CD14-positive monocyte (primary cell): ENCODE measurements around the gene PAQR9. TPM values are rescaled to one million over a fixed set of nuclear protein-coding genes. Genes with fewer than 3 reads are reported as not detected.

ENCODE experiments used
- DNase-seq, 3 donors: peaks; one replicate each; pipeline ENCODE4 v3.0.0-alpha.2; 2011 to 2022
- H2AFZ ChIP-seq: 2 replicates; pipeline ENCODE4 v1.6.0; 2012; ENCODE audit warnings: mild to moderate bottlenecking, low read depth, low read length, inconsistent platforms; ENCODE audit not compliant: insufficient read depth, poor library complexity, severe bottlenecking
- H3K27ac ChIP-seq, 2 donors: 1 replicate in 1 of 2; 2 replicates in 1 of 2; pipeline ENCODE4 v1.5.1; 2012 to 2013; ENCODE audit warnings: low read length in 2 of 2, control low read depth in 1 of 2, inconsistent platforms in 1 of 2, low read depth in 1 of 2, mild to moderate bottlenecking in 1 of 2
- H3K27me3 ChIP-seq, 2 donors: one replicate each; pipeline versions ENCODE4 v1.6.0 to v1.6.1; 2011 to 2013; ENCODE audit warnings: low read length in 2 of 2; ENCODE audit not compliant: control insufficient read depth in 2 of 2, insufficient read depth in 2 of 2
- H3K36me3 ChIP-seq, 2 donors: replicated peaks in 1 of 2; 1 replicate in 1 of 2; 2 replicates in 1 of 2; pipeline versions ENCODE4 v1.5.1 to v1.6.1; 2012 to 2013; ENCODE audit warnings: low read length in 2 of 2, control low read depth in 1 of 2, inconsistent platforms in 1 of 2, mild to moderate bottlenecking in 1 of 2; ENCODE audit not compliant: insufficient read depth in 2 of 2, control insufficient read depth in 1 of 2
- H3K4me1 ChIP-seq, 2 donors: 1 replicate in 1 of 2; 2 replicates in 1 of 2; pipeline versions ENCODE4 v1.5.1 to v1.6.1; 2012 to 2013; ENCODE audit warnings: low read length in 2 of 2, control low read depth in 1 of 2, inconsistent platforms in 1 of 2, mild to moderate bottlenecking in 1 of 2, moderate library complexity in 1 of 2; ENCODE audit not compliant: insufficient read depth in 2 of 2, control insufficient read depth in 1 of 2
- H3K4me2 ChIP-seq: replicated peaks from 2 replicates; pipeline ENCODE3; 2012; ENCODE audit warnings: low read length, moderate library complexity, mild to moderate bottlenecking; ENCODE audit not compliant: poor library complexity, severe bottlenecking; ENCODE audit errors: extremely low read depth
- H3K4me3 ChIP-seq, 3 experiments: fragments of 200-600 bp in 1 of 3; sonication (generic) in 1 of 3; replicated peaks in 1 of 3; 1 replicate in 2 of 3; 2 replicates in 1 of 3; pipeline ENCODE4 v1.5.1; 2011 to 2013; ENCODE audit warnings: low read length in 3 of 3, mild to moderate bottlenecking in 3 of 3, control low read depth in 2 of 3, low read depth in 2 of 3, inconsistent platforms in 1 of 3, moderate library complexity in 1 of 3
- H3K79me2 ChIP-seq: 2 replicates; pipeline ENCODE4 v1.6.0; 2012; ENCODE audit warnings: mild to moderate bottlenecking, control low read depth, inconsistent platforms, low read length, moderate library complexity; ENCODE audit not compliant: insufficient read depth
- H3K9ac ChIP-seq: 2 replicates; pipeline ENCODE4 v1.6.0; 2017; ENCODE audit warnings: low read length, mild to moderate bottlenecking; ENCODE audit not compliant: insufficient read depth, poor library complexity, severe bottlenecking
- H3K9me3 ChIP-seq, 2 donors: replicated peaks in 1 of 2; 1 replicate in 1 of 2; 2 replicates in 1 of 2; pipeline versions ENCODE4 v1.5.1 to v1.6.1; 2012 to 2013; ENCODE audit warnings: low read length in 2 of 2, control low read depth in 1 of 2; ENCODE audit not compliant: control insufficient read depth in 1 of 2, insufficient read depth in 1 of 2
- H4K20me1 ChIP-seq: 2 replicates; pipeline ENCODE4 v1.6.0; 2012; ENCODE audit warnings: mild to moderate bottlenecking, low read length, control low read depth, moderate library complexity; ENCODE audit not compliant: insufficient read depth
- H3K27ac Mint-ChIP-seq, 7 donors: one replicate each; pipeline ENCODE4 v1.8.0; 2020; ENCODE audit warnings: mild to moderate bottlenecking in 7 of 7, mixed read lengths in 7 of 7, moderate library complexity in 6 of 7, inconsistent platforms in 2 of 7
- H3K27me3 Mint-ChIP-seq, 3 donors: one replicate each; pipeline ENCODE4 v1.8.0; 2021 to 2022; ENCODE audit warnings: low read depth in 3 of 3, mild to moderate bottlenecking in 3 of 3, mixed read lengths in 3 of 3, moderate library complexity in 3 of 3, inconsistent platforms in 1 of 3
- H3K36me3 Mint-ChIP-seq, 2 donors: one replicate each; pipeline ENCODE4 v1.8.0; 2020; ENCODE audit warnings: mixed read lengths in 2 of 2, inconsistent platforms in 1 of 2, mild to moderate bottlenecking in 1 of 2
- H3K4me1 Mint-ChIP-seq: one replicate; pipeline ENCODE4 v1.8.0; 2020; ENCODE audit warnings: mild to moderate bottlenecking, mixed read lengths
- H3K4me3 Mint-ChIP-seq, 2 donors: one replicate each; pipeline ENCODE4 v1.8.0; 2020; ENCODE audit warnings: mild to moderate bottlenecking in 2 of 2, mixed read lengths in 2 of 2, moderate library complexity in 1 of 2
- H3K9me3 Mint-ChIP-seq, 7 donors: one replicate each; pipeline ENCODE4 v1.8.0; 2020 to 2022; ENCODE audit warnings: mixed read lengths in 7 of 7, mild to moderate bottlenecking in 6 of 7, moderate library complexity in 6 of 7, inconsistent platforms in 2 of 7
- WGBS: methylation state at CpG from one replicate; pipeline ENCODE4 v1.1.5; 2013; ENCODE audit warnings: missing lambda C conversion rate; ENCODE audit not compliant: insufficient coverage; 5-methylcytosine and 5-hydroxymethylcytosine counted together
- intact Hi-C, 2 donors: fragments of 100-400 bp; cut with micrococcal nuclease; formaldehyde crosslinking; loops; one replicate each; pipeline versions ENCODE4 v1.15.0 to v1.15.1; 2023
- polyA plus RNA-seq, 3 donors: library from polyadenylated mRNA; depleted of rRNA in 1 of 3; unstranded in 2 of 3; stranded (reverse) in 1 of 3; fragments of 300-500 nt in 2 of 3; fragments of >200 nt in 1 of 3; fragmentation: Illumina TruSeq in 2 of 3; gene quantifications; 1 replicate in 2 of 3; 2 replicates in 1 of 3; pipeline ENCODE4 v1.2.3, GENCODE V29; 2012 to 2021
- TF ChIP-seq, protein P1 (sequence below): fragments of 200-600 bp; IDR thresholded peaks from one replicate; pipeline ENCODE4 v1.8.0; 2022; ENCODE audit warnings: antibody characterized with exemption, mild to moderate bottlenecking

PAQR9 gene
- polyA plus RNA-seq, 3 donors = not detected

GRCh38 chr3:142984255-142984654 is 20.8 kb upstream of the PAQR9 start:
- H3K4me1 ChIP-seq = no peaks in the 10 kb centered on the region
- H3K36me3 ChIP-seq = no peaks in the 10 kb centered on the region
- DNase-seq = no peak
- H3K4me2 ChIP-seq = no peak overlapping the region
- no peaks in the 10 kb centered on the region for H3K79me2 ChIP-seq
- no peaks in the 10 kb centered on the region for H3K9me3 ChIP-seq
- no peak overlapping the region for H3K4me3 ChIP-seq
- no peak overlapping the region for H3K27ac Mint-ChIP-seq
- no peak overlapping the region for H3K9ac ChIP-seq
- H3K9me3 Mint-ChIP-seq = peaks cover 0 to 1% (median 0%) of the 10 kb centered on the region in 7 donors
- 100% methylated on average over 3 of the region's 3 CpGs for WGBS
- no peak overlapping the region for H3K4me3 Mint-ChIP-seq
- peaks cover 8% of the 10 kb centered on the region for H3K4me1 Mint-ChIP-seq
- TF ChIP-seq, protein P1, sequence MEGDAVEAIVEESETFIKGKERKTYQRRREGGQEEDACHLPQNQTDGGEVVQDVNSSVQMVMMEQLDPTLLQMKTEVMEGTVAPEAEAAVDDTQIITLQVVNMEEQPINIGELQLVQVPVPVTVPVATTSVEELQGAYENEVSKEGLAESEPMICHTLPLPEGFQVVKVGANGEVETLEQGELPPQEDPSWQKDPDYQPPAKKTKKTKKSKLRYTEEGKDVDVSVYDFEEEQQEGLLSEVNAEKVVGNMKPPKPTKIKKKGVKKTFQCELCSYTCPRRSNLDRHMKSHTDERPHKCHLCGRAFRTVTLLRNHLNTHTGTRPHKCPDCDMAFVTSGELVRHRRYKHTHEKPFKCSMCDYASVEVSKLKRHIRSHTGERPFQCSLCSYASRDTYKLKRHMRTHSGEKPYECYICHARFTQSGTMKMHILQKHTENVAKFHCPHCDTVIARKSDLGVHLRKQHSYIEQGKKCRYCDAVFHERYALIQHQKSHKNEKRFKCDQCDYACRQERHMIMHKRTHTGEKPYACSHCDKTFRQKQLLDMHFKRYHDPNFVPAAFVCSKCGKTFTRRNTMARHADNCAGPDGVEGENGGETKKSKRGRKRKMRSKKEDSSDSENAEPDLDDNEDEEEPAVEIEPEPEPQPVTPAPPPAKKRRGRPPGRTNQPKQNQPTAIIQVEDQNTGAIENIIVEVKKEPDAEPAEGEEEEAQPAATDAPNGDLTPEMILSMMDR = no peak
- no peak overlapping the region for H3K27ac ChIP-seq
- no peaks in the 10 kb centered on the region for H3K27me3 ChIP-seq
- intact Hi-C loops = no loop called here
- H3K27me3 Mint-ChIP-seq = peaks cover 0 to 2% (median 0%) of the 10 kb centered on the region in 3 donors
- H4K20me1 ChIP-seq = no peaks in the 10 kb centered on the region
- no peak overlapping the region for H2AFZ ChIP-seq
- H3K36me3 Mint-ChIP-seq = no peaks in the 10 kb centered on the region

DNA sequence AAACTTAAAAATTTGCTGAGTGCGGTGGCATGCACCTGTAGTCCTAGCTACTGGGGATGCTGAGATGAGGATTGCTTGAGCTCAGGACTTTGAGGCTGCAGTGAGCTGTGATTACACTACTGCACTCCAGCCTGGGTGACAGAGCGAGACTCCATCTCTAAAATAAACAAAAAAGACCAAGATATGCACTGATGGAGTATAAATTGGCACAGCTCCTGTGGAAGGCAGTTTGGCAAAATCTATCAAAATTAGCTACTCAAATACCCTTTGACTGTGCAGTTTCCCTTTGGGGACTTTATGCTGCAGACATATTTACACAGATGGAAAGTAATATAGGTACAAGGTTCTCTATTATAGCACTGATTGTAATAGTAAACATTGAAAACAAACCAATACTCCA is 19.8 kb upstream of the PAQR9 start:
- no peaks in the 10 kb centered on the region for H3K27me3 ChIP-seq
- Mint-ChIP-seq H3K27ac (no peak overlapping the region), H3K4me1 (peaks cover 8% of the 10 kb centered on the region), H3K36me3 (no peaks in the 10 kb centered on the region), H3K9me3 (peaks cover 0 to 1% (median 0%) of the 10 kb centered on the region in 7 donors), H3K4me3 (no peak overlapping the region), H3K27me3 (peaks cover 0 to 2% (median 0%) of the 10 kb centered on the region in 3 donors)
- H3K36me3 ChIP-seq = no peaks in the 10 kb centered on the region
- H3K4me2 ChIP-seq = no peak overlapping the region
- no peaks in the 10 kb centered on the region for H3K4me1 ChIP-seq
- H3K9me3 ChIP-seq = no peaks in the 10 kb centered on the region
- TF ChIP-seq, protein P1 = no peak
- intact Hi-C loops = no loop called here
- 100% methylated on average over 1 of the region's 2 CpGs for WGBS
- no peak for DNase-seq
- H2AFZ ChIP-seq = no peak overlapping the region
- no peak overlapping the region for H3K9ac ChIP-seq
- no peak overlapping the region for H3K4me3 ChIP-seq
- H4K20me1 ChIP-seq = no peaks in the 10 kb centered on the region
- no peaks in the 10 kb centered on the region for H3K79me2 ChIP-seq
- no peak overlapping the region for H3K27ac ChIP-seq
